ENCODE results near the gene SLC1A5.

The SLC1A5 gene

GRCh38 chr19:46742926-46743480, 45.4 kb downstream of the SLC1A5 start:
- no peak for DNase-seq (ENCODE audit: low read depth)

GRCh38 chr19:46741447-46741846, 46.9 kb downstream of the SLC1A5 start:
- no peak for DNase-seq (ENCODE audit: low read depth)

GRCh38 chr19:46739290-46739771, 49.1 kb downstream of the SLC1A5 start:
- DNase-seq (ENCODE audit: low read depth) = no peak

- DNase-seq (ENCODE audit: low read depth) = no peak
Measured at GRCh38 chr19:46737761-46738171, 50.6 kb downstream of the SLC1A5 start.

GRCh38 chr19:46737298-46737654, 51.1 kb downstream of the SLC1A5 start:
- DNase-seq (ENCODE audit: low read depth) = no peak

GRCh38 chr19:46736531-46737297, 51.7 kb downstream of the SLC1A5 start:
- DNase-seq (ENCODE audit: low read depth) = no peak

- DNase-seq (ENCODE audit: low read depth) = no peak
Measured at GRCh38 chr19:46733690-46734292, 54.6 kb downstream of the SLC1A5 start.

- peak; percentile 84 for DNase-seq (ENCODE audit: low read depth)
Measured at GRCh38 chr19:46732966-46733689, 55.3 kb downstream of the SLC1A5 start.

GRCh38 chr19:46732172-46732938, 56.0 kb downstream of the SLC1A5 start:
- peak; percentile 45 for DNase-seq (ENCODE audit: low read depth)

GRCh38 chr19:46731584-46731983, 56.8 kb downstream of the SLC1A5 start:
- DNase-seq (ENCODE audit: low read depth) = peak; percentile 71

GRCh38 chr19:46731007-46731501, 57.3 kb downstream of the SLC1A5 start:
- peak; percentile 97 for DNase-seq (ENCODE audit: low read depth)

GRCh38 chr19:46730595-46730994, 57.8 kb downstream of the SLC1A5 start:
- no peak for DNase-seq (ENCODE audit: low read depth)

- no peak for DNase-seq (ENCODE audit: low read depth)
Measured at GRCh38 chr19:46730187-46730586, 58.2 kb downstream of the SLC1A5 start.

- DNase-seq (ENCODE audit: low read depth) = no peak
Measured at GRCh38 chr19:46729696-46730095, 58.7 kb downstream of the SLC1A5 start.

- peak; percentile 52 for DNase-seq (ENCODE audit: low read depth)
Measured at GRCh38 chr19:46728693-46729339, 59.6 kb downstream of the SLC1A5 start.

- DNase-seq (ENCODE audit: low read depth) = no peak
Measured at GRCh38 chr19:46728208-46728607, 60.2 kb downstream of the SLC1A5 start.

- no peak for DNase-seq (ENCODE audit: low read depth)
Measured at GRCh38 chr19:46727757-46728156, 60.6 kb downstream of the SLC1A5 start.

- no peak for DNase-seq (ENCODE audit: low read depth)
Measured at GRCh38 chr19:46726971-46727501, 61.4 kb downstream of the SLC1A5 start.

- DNase-seq (ENCODE audit: low read depth) = no peak
Measured at GRCh38 chr19:46726551-46726950, 61.8 kb downstream of the SLC1A5 start.

- DNase-seq (ENCODE audit: low read depth) = no peak
Measured at GRCh38 chr19:46725859-46726393, 62.5 kb downstream of the SLC1A5 start.
